Colonic mucosa (tissue), 4 donors: ENCODE data around the gene C16orf87. TPM values are rescaled to one million over a fixed set of nuclear protein-coding genes. Genes with fewer than 3 reads are reported as not detected.

Experiments
- DNase-seq: peaks from one replicate; pipeline ENCODE4 v3.0.0-alpha.2; 2020
- H3K27ac ChIP-seq: fragments of 200-600 bp; one replicate; pipeline ENCODE4 v1.8.0; 2021
- H3K27me3 ChIP-seq: fragments of 200-600 bp; one replicate; pipeline ENCODE4 v1.8.0; 2021
- H3K36me3 ChIP-seq: fragments of 200-600 bp; one replicate; pipeline ENCODE4 v1.8.0; 2021
- H3K4me1 ChIP-seq: fragments of 200-600 bp; one replicate; pipeline ENCODE4 v1.8.0; 2021; ENCODE audit warnings: mild to moderate bottlenecking
- H3K4me3 ChIP-seq: fragments of 200-600 bp; one replicate; pipeline ENCODE4 v1.8.0; 2021
- H3K9ac ChIP-seq, 2 donors: one replicate each; pipeline ENCODE4 v1.7.0; 2013; ENCODE audit warnings: control low read depth in 2 of 2, low read depth in 2 of 2, low read length in 2 of 2
- H3K9me3 ChIP-seq: fragments of 200-600 bp; one replicate; pipeline ENCODE4 v1.8.0; 2021
- CTCF ChIP-seq: fragments of 200-600 bp; IDR thresholded peaks from one replicate; pipeline ENCODE4 v1.8.0; 2022; ENCODE audit warnings: antibody characterized with exemption, mild to moderate bottlenecking
- intact Hi-C: fragments of 100-400 bp; cut with DNase I; formaldehyde crosslinking; loops from one replicate; pipeline ENCODE4 v1.14.1; 2022
- total RNA-seq, 2 donors: library from RNA; stranded (reverse); fragmentation: NEBNext Ultra II Directional in 1 of 2; extraction: Animal tissue kit (Norgen Biotek cat#: 25700) in 1 of 2; gene quantifications; one replicate each; pipeline ENCODE4 v1.2.1, GENCODE V29; 2021
- donor health status: healthy.
- donor health status: DM: no; HTN: no; CAD: no.
- donor health status: DM: no; HTN: no; CAD: no.

C16orf87 gene
- total RNA-seq, 2 donors from 2014 or later = 4.8 to 6.7 TPM

GRCh38 chr16:46803373-46803772 is 27.6 kb downstream of the C16orf87 start:
- Histone ChIP-seq H3K4me1 (no peaks in the 10 kb centered on the region), H3K4me3 (no peak overlapping the region), H3K27ac (no peak overlapping the region), H3K36me3 (no peaks in the 10 kb centered on the region), H3K9me3 (no peaks in the 10 kb centered on the region), H3K9ac (no peak overlapping the region), H3K27me3 (no peaks in the 10 kb centered on the region)
- TF ChIP-seq CTCF = no peak
- DNase-seq = no peak
- intact Hi-C loops = loop anchor here (5.0 kb wide), 2 partner anchors 111 to 126 kb away; no protein-coding TSS in a partner anchor

- no peaks in the 10 kb centered on the region for H3K36me3 ChIP-seq
- no peak overlapping the region for H3K9ac ChIP-seq
- H3K27me3 ChIP-seq = no peaks in the 10 kb centered on the region
- intact Hi-C loops = loop anchor here (5.0 kb wide), 2 partner anchors 109 to 124 kb away; no protein-coding TSS in a partner anchor
- no peaks in the 10 kb centered on the region for H3K4me1 ChIP-seq
- DNase-seq = no peak
- no peak overlapping the region for H3K4me3 ChIP-seq
- no peak overlapping the region for H3K27ac ChIP-seq
- TF ChIP-seq CTCF = no peak
- no peaks in the 10 kb centered on the region for H3K9me3 ChIP-seq
Observed at GRCh38 chr16:46801428-46802049, 29.4 kb downstream of the C16orf87 start.

- intact Hi-C loops = loop anchor here (5.0 kb wide), 2 partner anchors 108 to 123 kb away; no protein-coding TSS in a partner anchor
- no peaks in the 10 kb centered on the region for H3K9me3 ChIP-seq
- H3K27ac ChIP-seq = no peak overlapping the region
- H3K4me3 ChIP-seq = no peak overlapping the region
- TF ChIP-seq CTCF = no peak
- H3K4me1 ChIP-seq = no peaks in the 10 kb centered on the region
- no peak overlapping the region for H3K9ac ChIP-seq
- no peaks in the 10 kb centered on the region for H3K36me3 ChIP-seq
- no peaks in the 10 kb centered on the region for H3K27me3 ChIP-seq
- DNase-seq = no peak
Observed at GRCh38 chr16:46800494-46800893, 30.5 kb downstream of the C16orf87 start.

- Histone ChIP-seq H3K9ac (no peak overlapping the region), H3K4me3 (no peak overlapping the region), H3K36me3 (no peaks in the 10 kb centered on the region), H3K4me1 (no peaks in the 10 kb centered on the region), H3K27ac (no peak overlapping the region), H3K9me3 (no peaks in the 10 kb centered on the region), H3K27me3 (no peaks in the 10 kb centered on the region)
- intact Hi-C loops = no loop called here
- DNase-seq = no peak
- no peak for TF ChIP-seq CTCF
Observed at GRCh38 chr16:46797501-46797900, 33.5 kb downstream of the C16orf87 start.

GRCh38 chr16:46796764-46797269 is 34.2 kb downstream of the C16orf87 start:
- Histone ChIP-seq H3K9me3 (no peaks in the 10 kb centered on the region), H3K27me3 (no peaks in the 10 kb centered on the region), H3K4me1 (no peaks in the 10 kb centered on the region), H3K9ac (no peak overlapping the region), H3K36me3 (no peaks in the 10 kb centered on the region), H3K27ac (no peak overlapping the region), H3K4me3 (no peak overlapping the region)
- no peak for DNase-seq
- intact Hi-C loops = no loop called here
- no peak for TF ChIP-seq CTCF
